Mesenchymal stem cell (in vitro differentiated cells and primary cell): ENCODE measurements around the gene FAM120B.
A peak's percentile ranks its signal among the peaks of the same experiment; 100 is the strongest.

Experiments
- DNase-seq: peaks from one replicate; pipeline ENCODE4 v3.0.0-alpha.2; 2013
- H2AFZ ChIP-seq: one replicate; pipeline ENCODE4 v1.6.1; 2013; ENCODE audit warnings: low read depth, mild to moderate bottlenecking, control low read depth, inconsistent platforms, low read length, moderate library complexity
- H2AK5ac ChIP-seq: 2 replicates; pipeline ENCODE4 v1.6.1; 2013; ENCODE audit warnings: low read length, moderate library complexity, mild to moderate bottlenecking, inconsistent platforms; ENCODE audit not compliant: severe bottlenecking
- H2BK120ac ChIP-seq: one replicate; pipeline ENCODE4 v1.6.1; 2013; ENCODE audit warnings: low read depth, mild to moderate bottlenecking, inconsistent platforms, low read length, moderate library complexity
- H2BK12ac ChIP-seq, 2 experiments: one replicate each; pipeline ENCODE4 v1.6.1; 2013; ENCODE audit warnings: inconsistent platforms in 2 of 2, low read length in 2 of 2, mild to moderate bottlenecking in 2 of 2, moderate library complexity in 2 of 2, control low read depth in 1 of 2
- H2BK15ac ChIP-seq: one replicate; pipeline ENCODE4 v1.6.1; 2013; ENCODE audit warnings: mild to moderate bottlenecking, low read depth, inconsistent platforms; ENCODE audit not compliant: poor library complexity, severe bottlenecking
- H2BK5ac ChIP-seq: 2 replicates; pipeline ENCODE4 v1.6.1; 2013; ENCODE audit warnings: low read depth, mild to moderate bottlenecking, low read length, control low read depth, inconsistent platforms; ENCODE audit not compliant: poor library complexity, severe bottlenecking
- H3K14ac ChIP-seq, 2 experiments: one replicate each; pipeline ENCODE4 v1.6.1; 2013; ENCODE audit warnings: inconsistent platforms in 2 of 2, low read length in 2 of 2, control low read depth in 1 of 2, mild to moderate bottlenecking in 1 of 2, moderate library complexity in 1 of 2
- H3K18ac ChIP-seq, 2 experiments: one replicate each; pipeline ENCODE4 v1.6.1; 2013; ENCODE audit warnings: inconsistent platforms in 2 of 2, low read length in 2 of 2, control low read depth in 1 of 2, low read depth in 1 of 2, mild to moderate bottlenecking in 1 of 2
- H3K23ac ChIP-seq, 2 experiments: one replicate each; pipeline ENCODE4 v1.6.1; 2013; ENCODE audit warnings: inconsistent platforms in 2 of 2, low read length in 2 of 2, mild to moderate bottlenecking in 2 of 2, moderate library complexity in 2 of 2, control low read depth in 1 of 2
- H3K27ac ChIP-seq: 2 replicates; pipeline ENCODE4 v1.5.1; 2013; ENCODE audit warnings: mild to moderate bottlenecking, moderate library complexity, low read length, control low read depth, inconsistent platforms; ENCODE audit not compliant: poor library complexity, severe bottlenecking
- H3K27me3 ChIP-seq, 2 experiments: 2 replicates each; pipeline versions ENCODE4 v1.6.1 to v1.7.0; 2013; ENCODE audit warnings: low read length in 2 of 2, mild to moderate bottlenecking in 2 of 2, moderate library complexity in 2 of 2, control low read depth in 1 of 2, inconsistent platforms in 1 of 2; ENCODE audit not compliant: control insufficient read depth in 1 of 2, insufficient read depth in 1 of 2
- H3K36me3 ChIP-seq, 2 experiments: 2 replicates each; pipeline versions ENCODE4 v1.6.1 to v1.7.0; 2013; ENCODE audit warnings: low read length in 2 of 2, control low read depth in 1 of 2, inconsistent platforms in 1 of 2, low read depth in 1 of 2, mild to moderate bottlenecking in 1 of 2; ENCODE audit not compliant: insufficient read depth in 2 of 2, control insufficient read depth in 1 of 2
- H3K4ac ChIP-seq, 2 experiments: one replicate each; pipeline ENCODE4 v1.6.1; 2013; ENCODE audit warnings: inconsistent platforms in 2 of 2, low read length in 2 of 2, mild to moderate bottlenecking in 2 of 2, moderate library complexity in 2 of 2, control low read depth in 1 of 2, low read depth in 1 of 2
- H3K4me1 ChIP-seq: 2 replicates; pipeline ENCODE4 v1.6.1; 2013; ENCODE audit warnings: low read depth, low read length, control low read depth; ENCODE audit not compliant: control insufficient read depth, insufficient read depth
- H3K4me2 ChIP-seq: 2 replicates; pipeline ENCODE4 v1.6.1; 2013; ENCODE audit warnings: low read length, mild to moderate bottlenecking, inconsistent platforms; ENCODE audit not compliant: poor library complexity, severe bottlenecking
- H3K4me3 ChIP-seq, 2 experiments: 2 replicates each; pipeline versions ENCODE4 v1.5.1 to v1.7.0; 2013; ENCODE audit warnings: low read length in 2 of 2, mild to moderate bottlenecking in 2 of 2, control low read depth in 1 of 2, low read depth in 1 of 2; ENCODE audit not compliant: insufficient read depth in 1 of 2
- H3K79me1 ChIP-seq: replicated peaks from 2 replicates; pipeline ENCODE4 v1.6.1; 2013; ENCODE audit warnings: mild to moderate bottlenecking, control low read depth, low read length, inconsistent platforms; ENCODE audit not compliant: poor library complexity, severe bottlenecking
- H3K9ac ChIP-seq: 2 replicates; pipeline ENCODE4 v1.7.0; 2013; ENCODE audit warnings: mild to moderate bottlenecking, low read length, moderate library complexity
- H3K9me3 ChIP-seq: 2 replicates; pipeline ENCODE4 v1.7.0; 2013; ENCODE audit warnings: mild to moderate bottlenecking, low read length; ENCODE audit not compliant: control insufficient read depth
- H4K8ac ChIP-seq: one replicate; pipeline ENCODE4 v1.6.1; 2013; ENCODE audit warnings: inconsistent platforms, mild to moderate bottlenecking, low read length, moderate library complexity
- H4K91ac ChIP-seq: one replicate; pipeline ENCODE4 v1.6.1; 2013; ENCODE audit warnings: mild to moderate bottlenecking, low read length, inconsistent platforms
- WGBS: methylation state at CpG from one replicate; pipeline ENCODE4 v1.1.7; 2013; ENCODE audit warnings: mixed read lengths; 5-methylcytosine and 5-hydroxymethylcytosine counted together

Gene FAM120B

DNA sequence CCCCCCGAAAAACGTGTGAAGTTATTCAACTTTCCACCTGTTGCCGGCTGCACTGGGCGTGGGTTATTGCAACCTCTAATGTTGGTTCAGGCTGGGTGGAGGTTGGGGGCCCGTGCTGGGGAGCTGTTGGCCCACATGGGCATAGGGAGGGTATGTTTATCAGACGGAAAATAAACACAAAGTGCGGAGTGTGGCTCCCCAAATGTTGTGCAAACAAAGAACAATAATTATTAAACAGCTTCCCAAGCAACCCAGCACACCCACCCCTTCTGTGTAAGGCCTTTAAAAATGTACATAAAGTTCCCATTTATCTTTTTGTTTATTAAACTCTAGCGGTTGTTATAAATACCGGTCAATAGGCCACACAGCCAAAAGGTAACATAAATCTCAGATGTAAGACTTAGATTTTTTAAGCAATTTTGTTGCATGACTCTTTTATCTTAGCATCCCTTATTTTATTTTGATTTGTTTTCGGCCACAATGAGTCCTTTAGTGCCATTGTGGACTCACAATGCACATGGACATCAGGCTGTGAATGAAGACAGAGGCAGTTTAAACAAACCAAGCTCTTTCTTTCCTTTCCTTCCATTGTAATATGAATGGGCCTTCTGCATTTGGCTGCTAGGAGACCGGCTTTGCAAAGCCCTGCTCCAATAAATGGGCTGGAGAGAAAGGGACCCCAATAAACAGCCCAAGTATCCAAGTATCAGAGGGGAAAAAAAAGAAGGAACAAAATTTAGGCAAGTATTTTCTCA, 8.8 kb upstream of the FAM120B start:
- H3K14ac ChIP-seq = no peak overlapping the region
- H3K79me1 ChIP-seq = no peaks in the 10 kb centered on the region
- H2AK5ac ChIP-seq = no peak overlapping the region
- no peak overlapping the region for H2BK5ac ChIP-seq
- H3K4me3 ChIP-seq = no peak overlapping the region
- H3K27ac ChIP-seq = no peak overlapping the region
- no peak overlapping the region for H2BK120ac ChIP-seq
- H3K4me1 ChIP-seq = peaks cover 26% of the 10 kb centered on the region
- no peak overlapping the region for H3K9ac ChIP-seq
- H3K27me3 ChIP-seq = peaks cover 43 to 66% of the 10 kb centered on the region in 2 experiments
- no peak overlapping the region for H2AFZ ChIP-seq
- H3K18ac ChIP-seq = no peak overlapping the region
- H4K8ac ChIP-seq = no peak overlapping the region
- H3K23ac ChIP-seq = no peak overlapping the region
- 30% methylated on average over 3 of the region's 11 CpGs for WGBS
- no peak overlapping the region for H4K91ac ChIP-seq
- no peak overlapping the region for H2BK15ac ChIP-seq
- no peaks in the 10 kb centered on the region for H3K9me3 ChIP-seq
- H3K36me3 ChIP-seq = no peaks in the 10 kb centered on the region
- no peak for DNase-seq
- no peak overlapping the region for H3K4me2 ChIP-seq
- no peak overlapping the region for H2BK12ac ChIP-seq
- no peak overlapping the region for H3K4ac ChIP-seq

- no peak for DNase-seq
- no peak overlapping the region for H2BK120ac ChIP-seq
- no peak overlapping the region for H4K91ac ChIP-seq
- H3K4me2 ChIP-seq = no peak overlapping the region
- no peaks in the 10 kb centered on the region for H3K9me3 ChIP-seq
- peaks cover 34 to 57% of the 10 kb centered on the region in 2 experiments for H3K27me3 ChIP-seq
- no peak overlapping the region for H3K4me3 ChIP-seq
- H4K8ac ChIP-seq = no peak overlapping the region
- no peaks in the 10 kb centered on the region for H3K36me3 ChIP-seq
- peaks cover 25% of the 10 kb centered on the region for H3K4me1 ChIP-seq
- no peak overlapping the region for H2AK5ac ChIP-seq
- no peak overlapping the region for H3K23ac ChIP-seq
- H3K18ac ChIP-seq = no peak overlapping the region
- H2BK5ac ChIP-seq = no peak overlapping the region
- no peak overlapping the region for H2BK15ac ChIP-seq
- H3K14ac ChIP-seq = no peak overlapping the region
- H2BK12ac ChIP-seq = no peak overlapping the region
- H3K9ac ChIP-seq = no peak overlapping the region
- H3K4ac ChIP-seq = no peak overlapping the region
- no peaks in the 10 kb centered on the region for H3K79me1 ChIP-seq
- H2AFZ ChIP-seq = no peak overlapping the region
- H3K27ac ChIP-seq = no peak overlapping the region
- WGBS = 100% methylated on average over 1 of the region's 1 CpG
These were observed 7.9 kb upstream of the FAM120B start for GRCh38 chr6:170298688-170299087.

DNA sequence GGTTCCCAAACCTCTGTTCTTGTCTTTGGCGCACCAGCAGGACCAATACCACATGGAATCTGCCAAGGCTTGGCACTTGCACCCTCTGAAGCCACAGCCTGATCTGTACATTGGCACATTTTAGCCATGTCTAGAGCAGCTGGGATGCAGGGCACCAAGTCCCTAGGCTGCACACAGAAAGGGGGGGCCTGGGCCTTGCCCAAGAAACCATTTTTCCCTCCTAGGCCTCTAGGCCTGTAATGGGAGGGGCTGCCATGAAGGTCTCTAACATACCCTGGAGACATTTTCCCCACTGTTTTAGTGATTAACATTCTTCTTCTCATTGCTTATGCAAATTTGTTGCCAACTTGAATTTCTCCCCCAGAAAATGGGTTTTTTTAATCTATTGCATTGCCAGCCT, 5.4 kb upstream of the FAM120B start:
- WGBS = 71% methylated on average over 1 of the region's 1 CpG
- Histone ChIP-seq H3K4me2 (no peak overlapping the region), H3K27ac (no peak overlapping the region), H3K4me3 (no peak overlapping the region), H4K8ac (no peak overlapping the region), H3K27me3 (peaks cover 13 to 32% of the 10 kb centered on the region in 2 experiments), H2AK5ac (no peak overlapping the region), H3K14ac (no peak overlapping the region), H2BK15ac (no peak overlapping the region), H3K4me1 (peaks cover 18% of the 10 kb centered on the region), H3K18ac (no peak overlapping the region), H3K9ac (no peak overlapping the region), H4K91ac (no peak overlapping the region), H3K4ac (no peak overlapping the region), H3K79me1 (peaks cover 9% of the 10 kb centered on the region), H2BK120ac (no peak overlapping the region), H2BK5ac (no peak overlapping the region), H3K23ac (no peak overlapping the region), H3K9me3 (no peaks in the 10 kb centered on the region), H2AFZ (no peak overlapping the region), H2BK12ac (no peak overlapping the region), H3K36me3 (no peaks in the 10 kb centered on the region)
- no peak for DNase-seq

DNA sequence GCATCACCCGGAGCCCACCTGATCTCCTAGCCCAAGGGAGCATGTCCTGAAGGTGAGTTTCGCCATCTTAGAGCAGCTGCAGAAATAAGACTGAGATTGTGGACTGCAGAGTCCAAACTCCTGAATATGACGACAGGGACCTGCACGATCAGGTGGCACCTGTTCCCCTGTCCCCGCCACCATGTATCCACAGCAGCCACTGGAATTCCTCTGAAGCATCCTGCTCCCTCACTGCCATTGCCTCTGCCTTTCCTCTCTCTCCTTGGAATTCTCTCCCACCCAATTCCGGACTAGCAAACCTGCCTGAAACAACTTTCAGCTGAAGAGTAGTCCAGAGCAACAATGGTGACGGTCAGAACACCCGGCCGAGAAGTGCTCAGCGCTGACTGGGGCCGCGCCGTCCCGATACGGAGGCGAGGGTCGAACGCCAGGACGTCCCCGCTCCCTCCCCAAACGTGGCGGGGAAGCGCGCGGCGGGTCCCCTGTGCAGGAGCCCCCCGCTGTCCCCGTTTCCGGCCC, 694 bp upstream of the FAM120B start:
- Histone ChIP-seq H2AFZ (peak overlapping the region; percentile 94), H3K79me1 (peaks cover 11% of the 10 kb centered on the region), H3K23ac (no peak overlapping the region), H3K9ac (peak overlapping the region; percentile 98), H3K4me2 (peak overlapping the region; percentile 84), H4K91ac (no peak overlapping the region), H4K8ac (peak overlapping the region; percentile 36), H3K9me3 (no peaks in the 10 kb centered on the region), H3K27me3 (no peaks in the 10 kb centered on the region), H3K27ac (no peak overlapping the region), H2BK5ac (no peak overlapping the region), H2BK120ac (no peak overlapping the region), H3K4me3 (peak overlapping the region; percentile 89 to 97), H3K4ac (peak overlapping the region in 1 of 2 experiments; percentile 76), H2BK15ac (no peak overlapping the region), H3K36me3 (peaks cover 0 to 10% of the 10 kb centered on the region in 2 experiments), H2AK5ac (no peak overlapping the region), H2BK12ac (no peak overlapping the region), H3K18ac (peak overlapping the region in 1 of 2 experiments; percentile 83), H3K14ac (peak overlapping the region in 1 of 2 experiments; percentile 87), H3K4me1 (peaks cover 11% of the 10 kb centered on the region)
- 16% methylated on average over 28 of the region's 29 CpGs for WGBS
- DNase-seq = no peak
